Neural progenitor cell (in vitro differentiated cells): Measurements from ENCODE around the gene SLC2A13. TPM values are rescaled to one million over a fixed set of nuclear protein-coding genes. Genes with fewer than 3 reads are reported as not detected.

Experiments used
- DNase-seq: peaks from one replicate; pipeline ENCODE4 v3.0.0-alpha.2; 2016; ENCODE audit warnings: low spot score
- H2AFZ ChIP-seq: fragments of 200-600 bp; sonication (generic); replicated peaks from 2 replicates; pipeline ENCODE4 v1.6.1; 2016; ENCODE audit warnings: antibody characterized with exemption
- H3F3A ChIP-seq: fragments of 200-600 bp; sonication (generic); 2 replicates; pipeline ENCODE4 v1.6.1; 2016; ENCODE audit warnings: antibody characterized with exemption, low read depth
- H3K27ac ChIP-seq: fragments of 200-600 bp; sonication (generic); 2 replicates; pipeline ENCODE4 v1.5.1; 2016; ENCODE audit warnings: mild to moderate bottlenecking
- H3K27me3 ChIP-seq: fragments of 200-600 bp; sonication (generic); 2 replicates; pipeline ENCODE4 v1.6.1; 2016; ENCODE audit warnings: mild to moderate bottlenecking, moderate library complexity
- H3K36me3 ChIP-seq: fragments of 200-600 bp; sonication (generic); 2 replicates; pipeline ENCODE4 v1.5.1; 2016
- H3K4me1 ChIP-seq: fragments of 200-600 bp; sonication (generic); 2 replicates; pipeline ENCODE4 v1.6.1; 2016; ENCODE audit warnings: mixed run types
- H3K4me2 ChIP-seq: fragments of 200-600 bp; sonication (generic); 2 replicates; pipeline ENCODE4 v1.6.1; 2016
- H3K4me3 ChIP-seq: fragments of 200-600 bp; sonication (generic); 2 replicates; pipeline ENCODE4 v1.5.1; 2016
- H3K79me2 ChIP-seq: fragments of 200-600 bp; sonication (generic); 2 replicates; pipeline ENCODE4 v1.6.1; 2016; ENCODE audit warnings: low read depth
- H3K9ac ChIP-seq: fragments of 200-600 bp; sonication (generic); 2 replicates; pipeline ENCODE4 v1.6.1; 2016
- H3K9me3 ChIP-seq: fragments of 200-600 bp; sonication (generic); 2 replicates; pipeline ENCODE4 v1.5.1; 2016; ENCODE audit warnings: low read depth
- H4K20me1 ChIP-seq: fragments of 200-600 bp; sonication (generic); 2 replicates; pipeline ENCODE4 v1.6.1; 2016; ENCODE audit warnings: low read depth
- H3K27ac Mint-ChIP-seq: 3 replicates; pipeline ENCODE4 v1.8.0; 2021; ENCODE audit warnings: mixed read lengths
- H3K27me3 Mint-ChIP-seq: 2 replicates; pipeline ENCODE4 v1.8.0; 2022; ENCODE audit warnings: low read depth, mild to moderate bottlenecking, inconsistent platforms, moderate library complexity, mixed read lengths; ENCODE audit not compliant: insufficient read depth
- H3K36me3 Mint-ChIP-seq: 3 replicates; pipeline ENCODE4 v1.8.0; 2021; ENCODE audit warnings: mixed read lengths
- H3K4me1 Mint-ChIP-seq: 3 replicates; pipeline ENCODE4 v1.8.0; 2021; ENCODE audit warnings: mixed read lengths
- H3K4me3 Mint-ChIP-seq: 3 replicates; pipeline ENCODE4 v1.8.0; 2021; ENCODE audit warnings: mild to moderate bottlenecking, moderate library complexity, mixed read lengths
- H3K9me3 Mint-ChIP-seq: 3 replicates; pipeline ENCODE4 v1.8.0; 2020; ENCODE audit warnings: mixed read lengths
- CTCF ChIP-seq: fragments of 200-600 bp; sonication (generic); IDR thresholded peaks from 2 replicates; pipeline ENCODE4 v1.5.1; 2017; ENCODE audit warnings: antibody characterized with exemption, mild to moderate bottlenecking
- EZH2 ChIP-seq: fragments of 200-600 bp; sonication (generic); IDR thresholded peaks from 2 replicates; pipeline ENCODE4 v1.6.1; 2017; ENCODE audit warnings: antibody characterized with exemption, mild to moderate bottlenecking, moderate library complexity
- EZH2phosphoT487 ChIP-seq: fragments of 200-600 bp; sonication (generic); IDR thresholded peaks from 2 replicates; pipeline ENCODE4 v1.6.1; 2017; ENCODE audit warnings: antibody characterized with exemption
- total RNA-seq: library from RNA; depleted of rRNA; stranded (reverse); fragments of >200 nt; gene quantifications from 2 replicates; pipeline ENCODE4 v1.2.3, GENCODE V29; 2015; ENCODE audit warnings: low replicate concordance

SLC2A13 gene
- total RNA-seq, 1 donor from 2014 or later: 11.1 TPM

GRCh38 chr12:40001406-40001805 lies 104.5 kb downstream of the SLC2A13 start:
- no peaks in the 10 kb centered on the region for H3K79me2 ChIP-seq
- H3K4me2 ChIP-seq: no peak overlapping the region
- H3K36me3 ChIP-seq: no peaks in the 10 kb centered on the region
- Mint-ChIP-seq H3K4me3 (no peak overlapping the region), H3K4me1 (no peaks in the 10 kb centered on the region), H3K36me3 (peaks cover 34% of the 10 kb centered on the region), H3K9me3 (peaks cover 37% of the 10 kb centered on the region), H3K27ac (no peak overlapping the region), H3K27me3 (no peaks in the 10 kb centered on the region)
- TF ChIP-seq EZH2phosphoT487 (no peak), CTCF (no peak)
- H3K4me1 ChIP-seq: no peaks in the 10 kb centered on the region
- no peak overlapping the region for H3K9ac ChIP-seq
- H3K27me3 ChIP-seq: no peaks in the 10 kb centered on the region
- no peak overlapping the region for H3K27ac ChIP-seq
- DNase-seq: no peak
- no peaks in the 10 kb centered on the region for H3K9me3 ChIP-seq
- H3F3A ChIP-seq: no peaks in the 10 kb centered on the region
- H2AFZ ChIP-seq: no peak overlapping the region
- no peak overlapping the region for H3K4me3 ChIP-seq
- no peaks in the 10 kb centered on the region for H4K20me1 ChIP-seq

- no peak overlapping the region for H3K27ac ChIP-seq
- H2AFZ ChIP-seq: no peak overlapping the region
- no peaks in the 10 kb centered on the region for H3K79me2 ChIP-seq
- H3K9ac ChIP-seq: no peak overlapping the region
- Mint-ChIP-seq H3K4me1 (no peaks in the 10 kb centered on the region), H3K9me3 (peaks cover 37% of the 10 kb centered on the region), H3K4me3 (no peak overlapping the region), H3K27ac (no peak overlapping the region), H3K36me3 (peaks cover 36% of the 10 kb centered on the region), H3K27me3 (no peaks in the 10 kb centered on the region)
- no peaks in the 10 kb centered on the region for H3K4me1 ChIP-seq
- no peak overlapping the region for H3K4me2 ChIP-seq
- DNase-seq: no peak
- H3F3A ChIP-seq: no peaks in the 10 kb centered on the region
- no peaks in the 10 kb centered on the region for H3K36me3 ChIP-seq
- H3K27me3 ChIP-seq: no peaks in the 10 kb centered on the region
- H3K4me3 ChIP-seq: no peak overlapping the region
- TF ChIP-seq CTCF (no peak), EZH2phosphoT487 (no peak), EZH2 (no peak)
- no peaks in the 10 kb centered on the region for H4K20me1 ChIP-seq
- H3K9me3 ChIP-seq: no peaks in the 10 kb centered on the region
Observed at GRCh38 chr12:40000884-40001283, 105.0 kb downstream of the SLC2A13 start.

- H3K4me1 Mint-ChIP-seq: peaks cover 24% of the 10 kb centered on the region
- Histone ChIP-seq H4K20me1 (no peaks in the 10 kb centered on the region), H3K9ac (no peak overlapping the region), H3K9me3 (no peaks in the 10 kb centered on the region), H3K27me3 (no peaks in the 10 kb centered on the region), H3K4me1 (peaks cover 11% of the 10 kb centered on the region), H3K36me3 (no peaks in the 10 kb centered on the region), H3F3A (no peaks in the 10 kb centered on the region), H3K27ac (no peak overlapping the region), H2AFZ (no peak overlapping the region), H3K4me2 (no peak overlapping the region), H3K4me3 (no peak overlapping the region), H3K79me2 (no peaks in the 10 kb centered on the region)
- TF ChIP-seq EZH2phosphoT487 (no peak), EZH2 (no peak), CTCF (no peak)
- H3K27me3 Mint-ChIP-seq: no peaks in the 10 kb centered on the region
- H3K27ac Mint-ChIP-seq: no peak overlapping the region
- no peak for DNase-seq
- peaks cover 12% of the 10 kb centered on the region for H3K9me3 Mint-ChIP-seq
- no peak overlapping the region for H3K4me3 Mint-ChIP-seq
- H3K36me3 Mint-ChIP-seq: peaks cover 17% of the 10 kb centered on the region
Observed at GRCh38 chr12:39993268-39993667, 112.6 kb downstream of the SLC2A13 start.
